H1 (cell line): Measurements from ENCODE around the gene PDE8A. TPM values are rescaled to one million over a fixed set of nuclear protein-coding genes. Genes with fewer than 3 reads are reported as not detected.

Source experiments
- CBX8 ChIP-seq: fragments of 300-800, 300-1000 bp; sonication (generic); IDR thresholded peaks from 2 replicates; pipeline ENCODE4 v1.7.1; 2016; ENCODE audit warnings: low read depth, low read length, borderline replicate concordance
- CHD7 ChIP-seq: fragments of 300-600 bp; sonication (generic); IDR thresholded peaks from 2 replicates; pipeline ENCODE4 v1.7.1; 2012; ENCODE audit warnings: low read length, moderate library complexity, mild to moderate bottlenecking, inconsistent platforms; ENCODE audit not compliant: insufficient replicate concordance
- JUND ChIP-seq: IDR thresholded peaks from 2 replicates; pipeline ENCODE4 v1.6.1; 2011; ENCODE audit warnings: mild to moderate bottlenecking, improper control_type of control experiment, low read length
- polyA plus RNA-seq, 7 experiments: library from polyadenylated mRNA; depleted of rRNA in 3 of 7; stranded (reverse) in 5 of 7; unstranded in 2 of 7; fragments of >200 nt in 5 of 7; fragments of 200-250 nt in 2 of 7; gene quantifications; 1 replicate in 5 of 7; 2 replicates in 1 of 7; 4 replicates in 1 of 7; pipeline versions ENCODE4 v1.2.1 to v1.2.3, GENCODE V29; 2011 to 2013; ENCODE audit warnings: missing spikeins in 2 of 7, mixed read lengths in 2 of 7
- total RNA-seq: library from RNA; stranded (reverse); fragmentation: NEBNext Ultra II Directional; extraction: Animal tissue kit (Norgen Biotek cat#: 25700); gene quantifications from 2 replicates; pipeline ENCODE4 v1.2.1, GENCODE V29; 2021

Gene PDE8A
- total and polyA plus RNA-seq, 2 of the 8 experiments (the other 6 are each of a cell fraction or from before 2014, with no cell fraction given), result 6.9 to 7.8 TPM

- TF ChIP-seq CHD7 (no peak), JUND (no peak), CBX8 (no peak)
Measured at GRCh38 chr15:85091990-85092389, 110.3 kb downstream of the PDE8A start (continued).
